CD4-positive, alpha-beta T cell treated with Interleukin-4 for 4 hours (primary cell): ENCODE results near the gene LOXL1.

ENCODE experiments used
- DNase-seq: peaks from one replicate; pipeline ENCODE4 v3.0.0-alpha.2; 2020

LOXL1 gene

DNA sequence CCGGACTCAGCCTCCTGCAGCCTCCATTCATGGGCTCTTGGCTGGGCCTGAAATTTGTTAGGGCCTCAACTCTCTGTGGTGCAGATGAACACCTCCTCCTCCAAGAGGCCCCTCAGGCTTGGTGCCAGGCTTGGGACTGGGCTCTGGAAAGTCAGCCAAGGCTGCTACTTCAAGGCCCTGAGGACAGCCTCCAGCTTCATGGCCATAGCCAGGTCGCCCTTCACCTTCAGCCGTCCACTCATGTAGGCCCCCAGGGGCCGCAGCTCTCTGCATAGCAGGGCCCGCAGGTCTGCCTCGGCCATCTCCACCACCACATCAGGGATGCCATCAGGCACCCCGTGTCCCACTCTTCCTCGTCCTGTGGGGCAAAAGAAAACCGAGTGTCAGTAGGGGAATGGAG, 57.5 kb downstream of the LOXL1 start:
- DNase-seq, result no peak

DNA sequence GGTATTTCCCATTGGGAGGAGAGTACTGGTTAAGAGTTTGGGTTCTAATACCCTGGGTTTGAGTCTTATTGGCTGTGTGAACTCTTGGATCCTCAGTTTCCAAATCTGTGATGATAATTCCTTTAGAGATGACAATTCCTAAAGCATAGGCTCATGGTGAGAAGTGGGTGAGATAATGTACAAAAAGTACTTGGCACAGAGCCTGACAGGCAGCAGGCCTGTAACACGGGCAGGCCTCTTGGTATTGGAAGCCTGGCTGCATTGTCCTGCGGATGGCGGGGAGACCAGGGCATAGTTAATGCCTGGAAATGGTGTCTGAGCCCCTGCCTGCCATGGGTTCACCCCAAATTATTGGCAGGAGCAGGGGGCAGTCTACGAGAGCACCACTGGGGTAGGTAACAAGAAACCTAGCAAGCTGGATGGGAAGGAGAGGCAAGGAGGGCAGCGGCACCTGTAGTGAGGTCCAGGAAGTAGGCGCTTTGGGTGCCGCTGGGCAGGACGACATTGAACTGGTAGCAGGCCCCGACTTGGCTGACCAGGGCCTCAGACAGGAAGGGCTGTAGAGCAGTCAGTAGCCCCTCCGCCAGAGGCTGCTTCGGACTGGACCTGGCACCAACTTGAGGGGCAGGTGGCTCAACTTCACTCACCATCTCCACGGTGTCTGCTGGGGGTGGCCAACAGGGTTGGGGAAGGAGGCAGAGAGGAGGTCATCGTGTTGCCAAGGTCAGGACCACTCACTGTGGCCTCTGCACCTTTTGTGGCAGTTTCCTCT, 58.1 kb downstream of the LOXL1 start:
- DNase-seq, result no peak

DNA sequence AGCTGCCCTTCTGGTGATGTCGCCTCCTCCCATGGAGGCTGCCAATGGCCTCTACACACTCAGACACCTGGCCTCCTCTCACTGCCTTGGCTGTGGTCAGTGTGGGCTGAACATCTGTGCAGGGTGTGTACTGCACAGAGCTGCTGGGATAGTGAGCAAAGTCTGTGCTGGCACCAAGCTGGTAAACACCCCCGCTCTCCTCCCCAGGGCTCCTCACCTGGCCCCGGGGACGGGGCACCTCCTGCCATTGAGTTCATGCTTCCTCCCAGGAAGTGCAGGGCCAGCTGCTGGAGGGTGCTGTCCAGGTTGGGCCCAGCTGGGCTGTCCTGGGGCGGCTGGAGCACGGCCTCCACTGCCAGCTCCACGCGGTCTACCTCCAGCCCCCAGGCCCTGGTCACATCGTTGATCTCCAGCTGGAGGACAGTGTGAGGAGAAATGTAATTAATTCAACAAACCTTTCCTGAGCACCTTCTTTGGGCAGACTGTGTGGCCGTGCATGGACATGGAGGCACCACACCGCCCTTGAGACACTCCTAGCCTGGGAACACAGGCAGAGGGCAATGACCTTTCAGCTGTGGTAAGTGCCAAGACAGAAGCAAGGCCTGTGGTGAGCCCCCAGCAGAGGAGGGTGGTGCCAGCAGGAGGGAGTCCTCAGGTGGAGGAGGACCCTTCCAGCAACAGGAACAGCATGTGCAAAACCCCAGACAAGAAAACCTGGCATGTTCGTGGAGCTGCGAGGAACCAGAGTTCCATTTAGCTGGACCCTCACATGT, 59.0 kb downstream of the LOXL1 start:
- DNase-seq, result no peak

DNA sequence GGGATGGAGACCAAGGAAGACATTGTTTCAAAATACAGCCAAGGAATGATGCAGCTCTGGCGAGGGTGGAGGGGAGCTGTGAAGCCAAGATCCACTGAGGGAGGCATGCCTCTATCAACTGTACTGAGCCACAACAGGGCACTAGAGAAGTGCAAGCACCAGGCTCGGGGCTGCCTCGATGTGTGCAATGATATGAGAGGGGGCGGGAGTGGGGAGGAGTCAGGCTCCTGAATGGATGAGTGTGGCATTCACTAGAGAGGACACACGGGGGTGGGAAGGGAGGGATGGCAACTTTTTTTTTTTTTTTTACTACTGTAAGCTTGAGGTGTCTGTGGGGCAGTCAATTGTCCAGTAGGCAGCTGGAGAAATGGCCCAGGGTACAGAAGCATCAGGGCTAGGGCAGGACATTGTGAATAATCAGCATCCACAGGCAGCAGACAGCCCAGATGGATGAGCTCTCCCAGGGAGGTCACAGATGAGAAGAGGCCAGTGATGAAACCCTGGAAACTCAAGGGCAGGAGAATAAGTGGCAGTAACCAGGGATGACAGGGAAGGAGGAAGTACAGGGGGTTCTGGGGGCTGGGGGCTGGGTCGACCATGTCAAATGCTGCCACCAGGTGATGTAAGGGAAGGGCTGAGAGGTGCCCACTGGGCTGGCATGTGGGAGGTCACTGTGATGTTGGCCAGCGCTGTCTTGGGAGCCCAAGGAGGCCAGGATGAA, 60.0 kb downstream of the LOXL1 start:
- DNase-seq, result no peak

DNA sequence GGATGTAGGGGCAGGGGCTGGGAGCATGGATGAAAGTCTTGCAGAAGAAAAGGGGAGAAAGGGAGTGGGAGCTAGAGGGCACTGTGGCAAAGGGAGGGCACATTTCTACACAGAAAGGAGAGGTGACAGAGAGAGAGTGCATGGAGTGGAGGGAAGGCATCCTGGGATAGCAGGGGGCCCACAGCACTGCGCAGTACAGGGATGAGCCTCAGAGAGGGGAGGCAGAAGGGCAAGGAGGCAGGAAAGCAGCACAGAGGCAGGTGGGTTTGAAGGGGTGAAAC, 60.5 kb downstream of the LOXL1 start:
- DNase-seq, result no peak

DNA sequence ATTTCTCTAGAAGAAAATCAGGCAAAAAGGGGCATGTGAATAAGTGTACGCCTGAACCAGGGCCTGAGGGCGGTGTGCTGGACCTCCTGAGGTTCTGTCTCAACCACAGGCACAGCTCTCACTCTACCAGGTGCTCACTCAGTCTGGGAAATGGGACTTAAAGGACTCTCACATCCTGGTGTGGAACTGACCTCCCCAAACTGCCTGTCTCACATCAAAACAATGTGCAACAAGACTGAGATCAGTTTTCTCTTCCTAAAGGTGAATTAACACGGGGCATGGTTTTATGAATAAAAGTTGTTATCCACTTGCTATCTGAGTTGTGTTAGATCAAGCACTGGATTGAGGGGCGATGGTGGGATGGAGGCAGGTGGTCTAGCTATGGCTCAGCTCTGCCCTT, 61.0 kb downstream of the LOXL1 start:
- no peak for DNase-seq

DNA sequence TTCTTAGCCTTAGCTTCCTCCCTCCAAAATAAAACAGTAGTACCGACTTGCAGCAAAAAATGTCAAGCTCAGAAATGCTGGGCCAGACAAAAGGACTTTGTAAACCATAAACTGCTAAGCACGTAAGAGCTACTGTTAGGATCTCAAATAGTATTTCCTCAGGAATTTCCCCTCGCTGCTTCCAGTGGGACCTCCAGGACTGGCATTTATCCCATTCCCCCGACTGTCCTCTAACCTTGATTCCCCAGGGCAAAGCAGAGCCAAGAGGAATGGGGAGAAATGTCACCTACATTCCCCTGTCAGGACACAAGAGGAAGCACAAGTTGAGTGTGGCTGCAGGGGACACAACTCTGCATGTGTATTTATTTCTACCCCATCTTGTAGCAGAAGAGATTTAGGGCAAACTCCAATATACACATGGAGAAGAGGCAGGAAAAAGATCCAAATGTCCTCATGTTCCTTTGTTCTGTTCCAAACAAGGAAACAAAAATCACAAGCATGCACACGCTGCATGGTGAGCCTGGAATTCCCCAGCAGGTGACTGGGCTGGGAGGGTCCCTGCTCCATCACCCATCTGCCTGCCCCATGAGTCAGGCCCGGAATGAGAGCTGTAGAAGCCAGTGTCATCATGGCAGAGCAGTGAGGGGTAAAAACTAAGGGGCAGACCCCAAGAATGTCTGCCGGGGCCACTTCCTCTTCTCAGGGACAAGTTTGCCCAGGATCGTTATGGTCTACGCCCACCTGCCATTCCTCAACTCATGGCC, 61.6 kb downstream of the LOXL1 start:
- DNase-seq, result no peak

DNA sequence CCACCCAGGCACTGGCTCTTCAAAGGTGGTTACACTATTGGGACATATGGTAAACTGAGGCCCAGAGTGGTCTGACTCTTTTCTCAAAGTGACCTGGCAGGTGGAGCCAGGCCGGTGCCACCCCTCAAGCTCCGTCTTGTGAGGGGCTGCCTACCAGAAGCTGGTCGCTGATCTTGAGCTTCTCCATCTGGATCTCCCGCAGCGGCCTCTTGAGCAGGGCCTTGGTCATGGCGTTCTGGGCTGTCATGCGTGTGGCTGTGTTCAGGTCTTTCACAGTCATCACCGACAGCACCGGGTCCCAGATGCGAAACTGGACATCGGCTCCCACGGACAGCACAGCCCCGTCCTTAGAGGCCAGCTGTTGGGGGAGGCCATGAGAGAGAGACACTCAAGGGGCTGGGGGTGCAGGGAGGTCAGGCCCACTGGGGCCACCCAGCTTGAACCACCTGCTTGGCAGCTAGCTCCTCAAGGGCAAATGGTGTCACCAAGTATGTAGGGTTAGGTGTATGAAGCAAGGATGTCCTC, 62.2 kb downstream of the LOXL1 start:
- no peak for DNase-seq

DNA sequence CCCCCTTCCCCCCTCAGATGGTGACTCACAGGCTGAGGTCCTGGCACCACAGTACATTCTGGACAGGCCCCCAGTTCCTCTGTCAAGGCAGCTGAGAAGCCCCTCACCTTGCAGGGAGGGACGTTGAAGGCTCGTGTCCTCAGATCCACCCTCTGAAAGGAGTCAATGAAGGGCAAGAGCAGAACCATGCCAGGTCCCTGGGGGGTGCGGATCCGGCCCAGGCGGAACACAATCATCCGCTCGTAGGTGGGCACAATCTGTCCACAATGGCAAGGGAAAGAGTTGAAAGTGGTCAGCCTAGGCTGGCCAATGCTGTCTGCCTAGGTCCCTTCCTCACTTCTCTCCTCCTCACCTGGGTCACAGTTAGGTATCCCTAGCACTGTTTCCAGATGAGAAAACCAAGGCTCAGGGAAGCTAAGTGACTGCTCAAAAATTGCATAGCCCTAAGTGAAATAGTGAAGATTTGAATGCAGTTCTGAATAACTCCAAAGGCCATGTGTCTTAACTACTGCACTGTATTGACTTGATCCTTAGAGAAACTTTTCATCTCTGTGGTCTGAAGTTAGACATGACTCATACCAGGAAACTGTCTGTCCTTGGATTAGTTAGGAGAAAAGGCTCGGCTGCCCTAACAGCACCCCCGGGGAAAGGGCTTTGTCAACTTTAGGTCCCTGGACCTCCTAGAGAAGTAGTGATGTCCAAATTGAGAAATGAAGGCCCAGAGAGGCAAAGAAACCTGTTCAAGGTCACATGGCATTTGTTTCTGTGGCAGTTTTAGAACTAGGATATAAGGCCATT, 62.9 kb downstream of the LOXL1 start:
- DNase-seq, result no peak

DNA sequence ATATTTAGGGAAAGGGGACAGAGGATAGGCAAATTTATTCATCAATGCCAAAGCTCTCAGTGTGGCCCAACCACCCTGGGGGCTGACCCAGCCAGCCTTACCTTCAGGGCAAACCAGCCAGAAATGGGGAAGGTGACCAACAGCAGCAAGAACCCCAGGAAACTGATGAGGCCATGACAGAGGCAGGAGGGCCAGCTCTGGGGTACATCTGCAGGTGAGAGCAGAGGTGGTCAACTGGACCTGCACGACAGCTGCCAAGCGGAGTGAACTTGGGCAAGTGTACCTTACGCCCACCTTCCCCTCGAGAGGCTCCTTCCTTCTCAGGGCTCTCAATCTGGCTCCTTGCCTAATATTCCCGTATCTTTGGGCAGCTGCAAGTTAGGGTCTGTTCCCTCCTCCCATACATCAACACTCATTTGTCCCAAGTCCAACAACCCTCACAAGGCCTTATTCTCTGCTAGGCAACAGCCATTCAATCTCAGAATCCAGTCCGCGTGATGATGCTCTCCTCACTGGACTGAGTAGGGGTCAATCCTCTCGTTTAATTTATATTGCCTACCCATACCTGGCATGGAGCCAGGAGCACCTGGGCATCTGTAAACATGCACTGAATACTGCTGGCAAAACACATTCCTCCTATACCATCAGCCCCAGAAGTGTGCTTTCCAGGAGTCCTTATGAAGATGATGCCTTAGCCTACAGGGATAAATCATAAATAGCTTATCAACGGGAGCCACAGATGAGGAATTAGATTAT, 64.2 kb downstream of the LOXL1 start:
- DNase-seq, result no peak

DNA sequence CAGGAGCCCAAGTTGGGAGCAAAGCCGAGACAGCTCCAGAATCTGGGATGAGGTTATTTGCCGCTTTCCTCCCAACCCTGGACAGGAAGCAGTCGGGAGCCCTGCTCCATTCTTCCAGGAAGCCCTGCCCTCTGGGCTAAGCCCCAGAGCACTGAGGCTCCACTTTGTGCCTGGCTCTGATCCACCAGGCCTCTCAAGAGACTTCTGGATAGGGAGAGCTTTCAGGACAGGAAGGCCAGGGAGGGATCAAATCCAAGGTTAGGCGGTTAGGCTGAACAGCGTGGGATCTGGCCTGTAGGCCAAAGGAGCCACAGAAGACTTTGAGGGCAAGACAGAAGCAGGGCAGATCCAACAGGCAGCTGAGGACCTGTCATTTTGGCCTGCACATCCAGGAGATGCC, 65.0 kb downstream of the LOXL1 start:
- DNase-seq, result no peak

DNA sequence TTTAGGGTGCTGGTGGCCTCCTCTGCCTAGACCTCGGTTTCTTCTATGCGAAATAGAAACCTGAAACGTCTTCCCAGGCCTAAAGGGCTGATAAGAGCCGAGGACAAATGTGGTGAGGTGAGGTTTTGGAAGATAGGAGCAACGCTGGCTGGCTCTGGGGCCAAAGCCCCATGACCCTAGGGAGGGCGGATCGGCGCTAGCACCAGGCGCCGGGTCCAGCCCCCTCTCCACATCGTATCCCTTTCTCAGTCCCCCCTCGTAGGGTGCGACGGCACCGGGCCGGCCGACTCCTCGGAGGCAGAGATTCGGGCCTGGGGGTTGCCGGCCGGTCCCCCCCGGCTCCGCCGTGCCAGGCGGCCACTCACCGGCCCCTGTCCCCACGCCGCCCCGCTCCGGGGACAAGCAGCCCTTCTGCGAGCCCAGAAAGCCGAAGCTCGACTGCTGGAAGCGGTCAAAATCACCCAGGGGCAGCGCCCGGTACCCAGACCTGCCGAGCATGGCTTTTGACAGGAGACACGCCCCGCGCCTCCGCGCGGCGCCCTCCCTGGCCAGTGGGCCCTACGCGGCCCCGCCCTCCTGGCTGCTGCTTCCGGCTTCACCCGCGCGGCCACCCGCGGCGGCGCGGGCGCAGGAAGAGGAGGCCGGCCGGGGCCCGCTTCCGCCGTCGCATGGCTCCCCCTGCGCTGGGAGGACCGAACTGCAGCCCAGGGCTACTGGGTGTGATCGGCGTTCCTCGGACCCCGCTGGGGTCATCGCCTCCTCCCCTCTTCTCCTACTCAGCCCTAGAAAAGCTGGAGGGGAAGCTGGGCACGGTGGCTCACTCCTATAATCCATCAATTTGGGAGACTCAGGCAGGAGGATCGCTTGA, 65.7 kb downstream of the LOXL1 start, which contains the start of gene STOML1:
Gene STOML1 (minus strand): TSS at position 570 of the 868 bp plus-strand sequence. CDS start 72 bp downstream, at position 498.
- peak; percentile 93 for DNase-seq

DNA sequence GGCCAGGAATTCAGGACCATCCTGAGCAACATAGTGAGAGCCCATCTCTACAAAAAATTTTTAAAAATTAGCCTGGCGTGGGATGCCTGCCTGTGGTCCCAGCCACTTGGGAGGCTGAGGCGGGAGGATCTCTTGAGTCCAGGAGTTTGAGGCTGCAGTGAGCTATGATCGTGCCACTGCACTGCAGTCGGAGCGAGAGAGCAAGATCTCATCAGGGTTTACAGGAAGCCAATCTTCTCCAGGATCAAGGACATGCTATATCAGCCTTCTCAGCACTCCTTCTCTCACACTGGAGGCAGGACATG, 66.3 kb downstream of the LOXL1 start:
- DNase-seq, result no peak

DNA sequence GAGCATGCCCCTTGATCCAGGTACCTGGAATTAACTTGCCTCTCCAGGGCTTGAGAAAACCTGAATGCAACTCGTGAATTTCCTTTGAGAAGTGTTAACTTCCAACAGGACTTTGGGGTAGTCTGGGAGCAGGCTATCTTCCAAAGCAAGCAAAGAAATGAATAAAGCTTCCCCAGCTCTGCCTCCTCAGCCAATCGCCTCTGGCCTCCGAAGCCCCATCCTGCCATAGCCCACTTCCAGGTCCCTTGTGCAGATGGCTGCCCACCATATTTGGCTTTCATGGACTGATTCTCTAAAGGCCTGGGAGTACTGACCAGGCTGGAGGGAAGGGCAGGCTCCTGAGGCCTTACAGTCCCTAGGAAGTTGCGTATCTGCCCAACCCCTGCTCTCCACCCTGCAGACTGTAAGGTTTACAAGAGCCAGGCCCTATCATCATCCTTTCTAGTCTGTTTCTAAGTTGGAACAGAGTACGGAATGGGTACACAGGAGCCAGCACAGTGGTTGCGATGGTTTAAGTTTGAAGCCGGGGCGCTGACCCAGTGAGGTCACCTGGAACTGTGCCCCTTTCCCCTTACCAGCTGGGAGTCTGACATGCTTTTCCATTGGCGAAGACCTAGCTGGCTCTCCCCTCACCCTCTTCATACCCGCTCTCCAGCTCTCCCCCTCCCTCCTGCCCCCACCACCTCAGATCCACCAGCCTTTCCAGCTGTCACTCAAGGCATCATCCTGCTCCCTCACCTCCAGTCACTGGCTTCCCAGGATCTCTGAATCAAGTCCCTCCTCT, 67.1 kb downstream of the LOXL1 start:
- no peak for DNase-seq

DNA sequence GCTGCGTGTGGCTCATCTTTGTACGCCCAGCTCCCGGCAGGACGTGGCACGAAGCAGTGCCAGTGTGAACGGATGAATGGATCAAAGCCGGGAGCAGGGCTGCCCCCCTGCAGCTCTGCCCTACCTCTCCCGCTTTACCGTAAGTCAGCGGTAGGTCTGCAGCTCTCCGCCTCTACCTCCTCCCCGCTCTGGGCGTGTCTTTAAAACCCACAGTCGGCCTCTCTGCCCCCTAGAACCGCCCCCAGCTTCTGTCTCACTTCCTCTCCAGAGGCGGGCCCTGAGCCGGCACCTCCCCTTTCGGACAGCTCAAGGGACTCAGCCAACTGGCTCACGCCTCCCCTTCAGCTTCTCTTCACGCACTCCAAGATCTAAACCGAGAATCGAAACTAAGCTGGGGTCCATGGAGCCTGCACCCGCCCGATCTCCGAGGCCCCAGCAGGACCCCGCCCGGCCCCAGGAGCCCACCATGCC, 68.2 kb downstream of the LOXL1 start, which contains the start of gene PML:
Gene PML (plus strand): TSS at position 304 of the 471 bp plus-strand sequence. CDS start 97 bp downstream, at position 401.
- DNase-seq, result peak; percentile 93

DNA sequence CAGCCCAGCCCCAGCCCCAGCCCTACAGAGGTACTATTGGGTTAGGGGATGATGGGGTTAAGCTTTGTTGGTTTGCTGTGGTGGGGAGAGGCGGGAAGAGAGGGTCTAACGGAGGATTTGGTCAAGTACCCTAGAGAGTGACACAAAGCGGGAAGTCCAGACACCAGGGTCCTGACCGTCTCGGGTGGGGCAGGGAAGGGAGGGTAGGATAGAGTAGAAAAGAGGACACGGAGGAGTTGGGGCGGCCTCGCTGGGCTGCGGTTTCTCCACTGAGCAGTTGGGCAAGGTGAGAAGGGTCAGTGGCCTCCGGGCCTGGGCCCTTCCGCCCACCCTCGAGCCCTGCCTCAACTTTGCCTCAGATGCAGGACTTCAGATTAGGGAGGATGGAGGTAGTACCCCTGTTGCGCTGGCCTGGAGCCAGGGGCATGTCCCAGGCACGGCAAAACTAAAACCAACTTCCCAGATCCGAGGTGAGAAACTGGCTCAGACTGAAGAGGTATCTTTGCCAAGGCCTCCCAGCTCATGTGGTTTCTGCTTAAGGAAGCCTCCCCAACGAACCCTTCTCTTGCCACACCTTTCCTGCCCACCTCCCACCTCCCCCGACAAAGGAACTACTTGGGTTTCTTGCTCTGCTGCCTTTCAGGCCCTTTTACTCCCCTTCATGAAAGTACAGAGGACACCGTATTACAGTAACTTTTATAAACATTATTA, 68.8 kb downstream of the LOXL1 start:
- DNase-seq, result peak; percentile 22

DNA sequence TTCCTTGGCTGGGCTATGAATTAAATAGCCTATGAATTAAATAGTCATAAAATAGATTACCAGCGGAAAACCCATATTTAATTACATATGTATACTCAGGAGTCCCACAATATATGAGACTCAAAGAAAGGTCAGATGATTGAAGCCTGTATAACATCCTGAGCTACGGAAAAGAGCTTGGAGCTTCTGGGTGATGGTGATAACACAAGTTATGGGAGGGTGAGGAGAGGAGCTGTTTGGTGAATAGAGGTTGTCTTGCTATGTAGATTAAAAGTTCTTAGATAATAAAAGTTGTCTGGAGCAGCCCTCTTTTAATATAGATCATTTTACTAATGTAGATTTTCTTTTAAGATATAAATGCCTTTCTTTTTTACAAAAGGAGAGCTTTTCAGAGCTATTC, 70.0 kb downstream of the LOXL1 start:
- no peak for DNase-seq

DNA sequence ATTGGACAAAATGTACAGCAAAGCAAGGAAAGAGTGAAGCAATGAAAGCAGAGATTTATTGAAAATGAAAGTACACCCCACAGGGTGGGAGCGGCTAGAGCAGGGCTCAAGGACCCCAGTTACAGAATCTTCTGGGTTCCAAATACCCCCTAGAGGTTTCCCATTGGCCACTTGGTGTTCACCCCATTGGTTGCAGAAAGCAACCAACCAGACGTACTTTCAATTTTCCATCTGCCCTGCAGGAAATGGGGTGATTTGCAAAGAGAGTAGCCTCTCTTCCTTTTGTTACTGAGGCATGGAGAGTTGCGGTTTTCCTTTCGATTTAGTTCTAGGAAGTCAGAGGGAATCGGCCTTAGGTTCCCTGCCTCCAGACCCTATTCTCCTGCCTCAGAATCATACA, 70.7 kb downstream of the LOXL1 start:
- DNase-seq, result peak; percentile 52

DNA sequence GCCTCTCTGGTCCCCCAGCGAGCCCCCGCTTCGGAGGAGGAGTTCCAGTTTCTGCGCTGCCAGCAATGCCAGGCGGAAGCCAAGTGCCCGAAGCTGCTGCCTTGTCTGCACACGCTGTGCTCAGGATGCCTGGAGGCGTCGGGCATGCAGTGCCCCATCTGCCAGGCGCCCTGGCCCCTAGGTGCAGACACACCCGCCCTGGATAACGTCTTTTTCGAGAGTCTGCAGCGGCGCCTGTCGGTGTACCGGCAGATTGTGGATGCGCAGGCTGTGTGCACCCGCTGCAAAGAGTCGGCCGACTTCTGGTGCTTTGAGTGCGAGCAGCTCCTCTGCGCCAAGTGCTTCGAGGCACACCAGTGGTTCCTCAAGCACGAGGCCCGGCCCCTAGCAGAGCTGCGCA, 71.7 kb downstream of the LOXL1 start:
- DNase-seq, result no peak
